Tibial artery (tissue), 4 donors: Measurements from ENCODE around the gene PMPCA.
A peak's percentile ranks its signal among the peaks of the same experiment; 100 is the strongest.

Source experiments
- DNase-seq, 2 donors: peaks; one replicate each; pipeline ENCODE4 v3.0.0-alpha.2; 2019
- H3K27ac ChIP-seq, 2 donors: fragments of 200-600 bp; sonication (generic) in 1 of 2; 1 replicate in 1 of 2; 2 replicates in 1 of 2; pipeline ENCODE4 v1.5.1; 2018 to 2019; ENCODE audit warnings: mild to moderate bottlenecking in 1 of 2
- H3K27me3 ChIP-seq, 2 donors: fragments of 200-600 bp; sonication (generic) in 1 of 2; one replicate each; pipeline versions ENCODE4 v1.5.1 to v1.6.0; 2016 to 2019
- H3K36me3 ChIP-seq, 3 donors: fragments of 200-600 bp; sonication (generic) in 2 of 3; one replicate each; pipeline ENCODE4 v1.5.1; 2016 to 2019; ENCODE audit warnings: mild to moderate bottlenecking in 2 of 3
- H3K4me1 ChIP-seq, 4 donors: fragments of 200-600 bp; sonication (generic) in 2 of 4; 1 replicate in 3 of 4; 2 replicates in 1 of 4; pipeline ENCODE4 v1.5.1; 2016 to 2019
- H3K4me3 ChIP-seq, 2 donors: fragments of 200-600 bp; sonication (generic) in 1 of 2; 1 replicate in 1 of 2; 2 replicates in 1 of 2; pipeline ENCODE4 v1.5.1; 2018 to 2019; ENCODE audit warnings: mild to moderate bottlenecking in 2 of 2
- H3K9me3 ChIP-seq, 3 donors: fragments of 200-600 bp; sonication (generic) in 1 of 3; one replicate each; pipeline ENCODE4 v1.5.1; 2016 to 2019
- CTCF ChIP-seq, 2 experiments: fragments of 200-600 bp in 1 of 2; fragments of 450-650 bp in 1 of 2; IDR thresholded peaks; one replicate each; pipeline ENCODE4 v1.5.1; 2017 to 2019; ENCODE audit warnings: antibody characterized with exemption in 2 of 2, mild to moderate bottlenecking in 1 of 2, moderate library complexity in 1 of 2
- intact Hi-C: fragments of 100-400 bp; cut with DNase I; formaldehyde crosslinking; loops from one replicate; pipeline ENCODE4 v1.15.0; 2023; ENCODE audit warnings: low total_unique reads

PMPCA gene

GRCh38 chr9:136437839-136438547 is 27.5 kb downstream of the PMPCA start:
- H3K4me1 ChIP-seq, result peaks cover 0 to 35% (median 30%) of the 10 kb centered on the region in 4 donors
- no peaks in the 10 kb centered on the region for H3K27me3 ChIP-seq
- peaks cover 20 to 63% (median 30%) of the 10 kb centered on the region in 3 donors for H3K36me3 ChIP-seq
- DNase-seq, result no peak
- H3K9me3 ChIP-seq, result no peaks in the 10 kb centered on the region
- intact Hi-C loops, result no loop called here
- H3K27ac ChIP-seq, result peak overlapping the region in 1 of 2 donors; percentile 68
- peak overlapping the region; percentile 74 to 95 for H3K4me3 ChIP-seq
- TF ChIP-seq CTCF (IDR thresholded peaks at IDR 0.05), result no peak

- Histone ChIP-seq H3K36me3 (peaks cover 27 to 63% (median 34%) of the 10 kb centered on the region in 3 donors), H3K27ac (peak overlapping the region; percentile 68 to 69), H3K4me3 (peak overlapping the region; percentile 74 to 95), H3K27me3 (no peaks in the 10 kb centered on the region), H3K9me3 (no peaks in the 10 kb centered on the region), H3K4me1 (peaks cover 0 to 35% (median 30%) of the 10 kb centered on the region in 4 donors)
- intact Hi-C loops, result no loop called here
- TF ChIP-seq CTCF (IDR thresholded peaks at IDR 0.05), result no peak
- DNase-seq, result no peak
Measured at GRCh38 chr9:136438548-136439480, 28.4 kb downstream of the PMPCA start.

GRCh38 chr9:136439481-136440408 is 29.3 kb downstream of the PMPCA start, which contains the start of gene INPP5E:
Gene INPP5E, minus strand, starts transcription at chr9:136439845. Its CDS starts 426 bp downstream, at chr9:136439419.
- intact Hi-C loops, result no loop called here
- H3K9me3 ChIP-seq, result no peaks in the 10 kb centered on the region
- DNase-seq, result peak; percentile 42 to 80
- H3K36me3 ChIP-seq, result peaks cover 28 to 63% (median 43%) of the 10 kb centered on the region in 3 donors
- H3K27me3 ChIP-seq, result no peaks in the 10 kb centered on the region
- peak within 1 kb of the TSS; percentile 68 to 69 for H3K27ac ChIP-seq
- TF ChIP-seq CTCF (IDR thresholded peaks at IDR 0.05), result peak; percentile 55 to 78
- H3K4me3 ChIP-seq, result peak within 1 kb of the TSS; percentile 74 to 95
- peaks cover 0 to 35% (median 30%) of the 10 kb centered on the region in 4 donors for H3K4me1 ChIP-seq

GRCh38 chr9:136441191-136441680 is 30.8 kb downstream of the PMPCA start:
- Histone ChIP-seq H3K4me3 (no peak overlapping the region), H3K36me3 (peaks cover 42 to 67% (median 58%) of the 10 kb centered on the region in 3 donors), H3K27ac (no peak overlapping the region), H3K27me3 (no peaks in the 10 kb centered on the region), H3K9me3 (no peaks in the 10 kb centered on the region), H3K4me1 (peaks cover 0 to 34% (median 30%) of the 10 kb centered on the region in 4 donors)
- TF ChIP-seq CTCF (IDR thresholded peaks at IDR 0.05), result no peak
- intact Hi-C loops, result no loop called here
- no peak for DNase-seq
